Fibroblast of mammary gland (primary cell): ENCODE data around the gene RBM38.

Experiments used
- DNase-seq: peaks from one replicate; pipeline ENCODE4 v3.0.0-alpha.2; 2010; ENCODE audit warnings: low read depth
- H3K4me3 ChIP-seq: 2 replicates; pipeline ENCODE4 v1.5.1; 2011; ENCODE audit warnings: low read depth, mild to moderate bottlenecking, low read length, moderate library complexity; ENCODE audit not compliant: control insufficient read depth
- TF ChIP-seq, protein P1 (sequence below): conservative IDR thresholded peaks from 2 replicates; pipeline ENCODE4 v1.5.1; 2011; ENCODE audit warnings: low read depth, low read length, inconsistent platforms; ENCODE audit not compliant: control insufficient read depth, insufficient read depth

RBM38 gene

GRCh38 chr20:57412347-57413029 is 21.3 kb downstream of the RBM38 start:
- H3K4me3 ChIP-seq, result no peak overlapping the region
- TF ChIP-seq, protein P1, sequence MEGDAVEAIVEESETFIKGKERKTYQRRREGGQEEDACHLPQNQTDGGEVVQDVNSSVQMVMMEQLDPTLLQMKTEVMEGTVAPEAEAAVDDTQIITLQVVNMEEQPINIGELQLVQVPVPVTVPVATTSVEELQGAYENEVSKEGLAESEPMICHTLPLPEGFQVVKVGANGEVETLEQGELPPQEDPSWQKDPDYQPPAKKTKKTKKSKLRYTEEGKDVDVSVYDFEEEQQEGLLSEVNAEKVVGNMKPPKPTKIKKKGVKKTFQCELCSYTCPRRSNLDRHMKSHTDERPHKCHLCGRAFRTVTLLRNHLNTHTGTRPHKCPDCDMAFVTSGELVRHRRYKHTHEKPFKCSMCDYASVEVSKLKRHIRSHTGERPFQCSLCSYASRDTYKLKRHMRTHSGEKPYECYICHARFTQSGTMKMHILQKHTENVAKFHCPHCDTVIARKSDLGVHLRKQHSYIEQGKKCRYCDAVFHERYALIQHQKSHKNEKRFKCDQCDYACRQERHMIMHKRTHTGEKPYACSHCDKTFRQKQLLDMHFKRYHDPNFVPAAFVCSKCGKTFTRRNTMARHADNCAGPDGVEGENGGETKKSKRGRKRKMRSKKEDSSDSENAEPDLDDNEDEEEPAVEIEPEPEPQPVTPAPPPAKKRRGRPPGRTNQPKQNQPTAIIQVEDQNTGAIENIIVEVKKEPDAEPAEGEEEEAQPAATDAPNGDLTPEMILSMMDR, result no peak
- no peak for DNase-seq

- no peak for DNase-seq
- TF ChIP-seq, protein P1, result no peak
- H3K4me3 ChIP-seq, result no peak overlapping the region
Measured at GRCh38 chr20:57413986-57414385, 22.8 kb downstream of the RBM38 start.

DNA sequence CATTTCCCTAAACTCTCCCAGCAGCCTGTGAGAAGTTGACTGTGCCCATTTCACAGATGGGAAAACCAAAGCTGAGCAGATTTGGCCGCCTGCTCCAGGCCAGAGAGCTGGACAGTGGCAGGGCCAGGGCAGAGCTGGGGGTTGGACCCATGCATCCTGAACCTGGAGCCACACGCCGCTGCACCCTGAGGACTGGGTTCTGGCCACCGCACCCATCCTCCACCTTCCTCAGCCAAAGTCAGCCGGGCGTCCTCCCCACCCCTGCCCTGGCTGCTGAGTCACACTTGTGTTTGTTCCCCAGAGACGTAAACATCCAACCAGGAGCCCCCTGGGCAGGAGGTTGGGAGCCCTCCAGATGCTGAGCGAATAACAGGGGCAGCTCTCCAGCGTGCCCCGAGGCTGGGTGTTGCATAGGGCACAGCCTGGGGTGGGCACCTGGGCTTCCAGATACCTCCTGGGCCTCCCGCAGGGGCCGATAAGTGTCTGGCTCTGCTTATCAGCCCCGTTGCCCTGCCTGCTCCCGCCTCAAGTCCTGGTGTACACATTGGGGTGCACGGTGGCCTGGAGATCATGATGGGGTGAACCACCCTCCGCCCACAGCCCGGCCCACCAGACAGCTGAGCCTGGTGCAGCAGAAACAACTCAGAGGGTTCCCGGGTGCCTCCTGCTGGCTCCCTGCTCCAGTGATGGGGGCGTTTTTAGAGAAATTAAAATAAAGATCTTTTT is 23.8 kb downstream of the RBM38 start:
- H3K4me3 ChIP-seq, result no peak overlapping the region
- TF ChIP-seq, protein P1, result no peak
- DNase-seq, result peak; percentile 30

GRCh38 chr20:57415771-57416170 is 24.6 kb downstream of the RBM38 start:
- H3K4me3 ChIP-seq, result no peak overlapping the region
- TF ChIP-seq, protein P1, result no peak
- DNase-seq, result no peak

DNA sequence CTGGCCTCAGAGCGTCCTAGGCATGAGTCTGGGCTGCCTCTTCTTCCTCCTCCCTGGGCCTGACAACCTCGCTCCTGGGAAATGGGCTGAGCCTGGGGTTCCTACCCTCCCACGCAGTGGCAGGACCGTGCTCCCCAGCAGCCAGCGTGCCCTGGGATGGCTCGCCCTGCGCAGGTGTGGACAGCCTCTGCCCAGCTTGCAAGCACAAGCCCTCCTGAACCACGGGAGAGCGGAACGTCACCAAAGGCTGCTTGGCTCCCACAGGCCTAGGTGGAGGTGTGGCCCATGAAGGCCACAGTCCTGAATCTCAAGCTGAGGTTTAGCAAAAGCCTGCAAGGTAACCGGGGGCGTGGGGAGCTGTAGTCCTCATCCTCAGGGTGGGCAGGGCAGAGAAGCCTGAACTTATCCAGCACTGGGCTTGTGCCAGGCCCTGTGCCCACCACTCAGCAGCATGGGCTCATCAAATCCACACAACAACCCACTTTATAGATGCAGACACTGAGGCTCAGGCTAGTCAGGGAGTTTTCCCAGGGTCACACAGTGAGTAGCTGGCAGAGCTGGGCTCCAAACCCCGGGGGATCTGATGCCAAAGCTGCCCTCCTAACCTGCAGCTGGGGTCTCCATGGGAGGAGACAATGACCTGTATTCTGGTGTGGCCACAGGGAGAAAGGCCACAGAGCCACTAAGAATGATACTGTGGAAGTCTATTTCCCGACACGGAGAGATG is 25.3 kb downstream of the RBM38 start:
- DNase-seq, result no peak
- TF ChIP-seq, protein P1, result no peak

DNA sequence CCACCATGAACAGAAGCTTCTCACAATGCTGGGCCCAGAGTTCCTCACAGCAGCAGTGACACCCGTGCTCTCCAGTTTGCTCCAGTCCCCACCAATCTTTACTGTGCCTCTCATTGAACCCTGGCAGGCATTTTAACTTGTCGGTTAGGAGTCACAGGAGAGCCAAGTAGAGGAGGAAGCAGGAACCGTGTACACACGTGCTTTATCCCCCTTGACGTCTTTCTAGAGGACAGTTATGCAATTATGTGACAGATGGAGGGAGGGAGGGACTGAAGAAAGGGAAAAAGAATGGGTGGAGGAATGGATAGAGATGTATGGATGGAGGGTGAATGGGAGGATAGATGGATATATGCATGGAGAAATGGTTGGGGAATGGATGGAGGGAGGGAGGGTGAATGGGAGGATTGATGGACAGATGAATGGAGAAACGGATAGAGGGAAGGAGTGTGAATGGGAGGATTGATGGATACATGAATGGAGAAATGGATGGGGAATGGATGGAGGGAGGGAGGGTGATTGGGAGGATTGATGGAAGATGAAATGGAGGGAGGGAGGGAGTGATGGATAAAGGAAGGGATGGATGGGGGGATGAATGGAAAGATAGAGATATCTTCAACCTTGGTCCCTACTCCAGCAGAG is 26.0 kb downstream of the RBM38 start:
- TF ChIP-seq, protein P1, result no peak
- no peak overlapping the region for H3K4me3 ChIP-seq
- no peak for DNase-seq

More for the DNA sequence above, 25.3 kb downstream of the RBM38 start:
- no peak overlapping the region for H3K4me3 ChIP-seq
